SU-DHL-6 (cell line): Measurements from ENCODE around the gene OXA1L.

Experiments
- EZH2phosphoT487 ChIP-seq: fragments of 200-600 bp; sonication (generic), shearing (Covaris generic); conservative IDR thresholded peaks from 2 replicates; pipeline ENCODE4 v1.6.1; 2018; ENCODE audit warnings: mild to moderate bottlenecking, antibody characterized with exemption, low read length, moderate library complexity, mixed read lengths
- TF ChIP-seq, protein P1 (sequence below): fragments of 200-600 bp; sonication (generic); IDR thresholded peaks from one replicate; pipeline ENCODE4 v1.5.1; 2017; ENCODE audit warnings: antibody characterized with exemption, mild to moderate bottlenecking, low read length, moderate library complexity; ENCODE audit not compliant: insufficient read depth, poor library complexity, severe bottlenecking

DNA sequence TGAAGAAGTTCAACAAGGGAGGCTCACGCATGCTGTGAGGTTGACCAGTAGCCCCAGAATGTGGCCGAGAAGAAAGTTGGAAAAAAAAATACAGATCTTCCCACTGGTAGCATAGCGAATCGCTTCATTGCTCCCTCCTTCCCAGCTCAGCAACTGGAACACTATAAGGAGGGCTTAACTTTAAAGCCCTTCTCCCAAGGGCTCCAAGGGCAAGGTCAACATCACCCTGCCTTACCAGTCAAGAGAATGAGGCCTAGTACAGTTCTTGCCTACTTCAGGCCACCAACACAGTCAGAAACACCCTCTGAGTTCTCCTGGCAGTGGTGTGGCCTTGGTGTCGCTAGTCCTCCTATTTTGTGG, 14.4 kb downstream of the OXA1L start:
- TF ChIP-seq, protein P1, sequence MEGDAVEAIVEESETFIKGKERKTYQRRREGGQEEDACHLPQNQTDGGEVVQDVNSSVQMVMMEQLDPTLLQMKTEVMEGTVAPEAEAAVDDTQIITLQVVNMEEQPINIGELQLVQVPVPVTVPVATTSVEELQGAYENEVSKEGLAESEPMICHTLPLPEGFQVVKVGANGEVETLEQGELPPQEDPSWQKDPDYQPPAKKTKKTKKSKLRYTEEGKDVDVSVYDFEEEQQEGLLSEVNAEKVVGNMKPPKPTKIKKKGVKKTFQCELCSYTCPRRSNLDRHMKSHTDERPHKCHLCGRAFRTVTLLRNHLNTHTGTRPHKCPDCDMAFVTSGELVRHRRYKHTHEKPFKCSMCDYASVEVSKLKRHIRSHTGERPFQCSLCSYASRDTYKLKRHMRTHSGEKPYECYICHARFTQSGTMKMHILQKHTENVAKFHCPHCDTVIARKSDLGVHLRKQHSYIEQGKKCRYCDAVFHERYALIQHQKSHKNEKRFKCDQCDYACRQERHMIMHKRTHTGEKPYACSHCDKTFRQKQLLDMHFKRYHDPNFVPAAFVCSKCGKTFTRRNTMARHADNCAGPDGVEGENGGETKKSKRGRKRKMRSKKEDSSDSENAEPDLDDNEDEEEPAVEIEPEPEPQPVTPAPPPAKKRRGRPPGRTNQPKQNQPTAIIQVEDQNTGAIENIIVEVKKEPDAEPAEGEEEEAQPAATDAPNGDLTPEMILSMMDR: no peak
- TF ChIP-seq EZH2phosphoT487: no peak
